HL-60 (cell line): ENCODE data around the gene ADD1.

ENCODE experiments used
- DNase-seq, 2 experiments: peaks; one replicate each; pipeline ENCODE4 v3.0.0-alpha.2; 2010 to 2020; ENCODE audit warnings: low read depth in 1 of 2, low spot score in 1 of 2
- H3K27ac ChIP-seq: fragments of 250-450 bp; sonication (Bioruptor Pico); replicated peaks from 2 replicates; pipeline ENCODE4 v1.5.1; 2020; ENCODE audit warnings: mild to moderate bottlenecking, moderate library complexity
- H3K27me3 ChIP-seq: fragments of 250-450 bp; sonication (Bioruptor Pico); 2 replicates; pipeline ENCODE4 v1.5.1; 2021; ENCODE audit warnings: mild to moderate bottlenecking, moderate library complexity; ENCODE audit not compliant: insufficient read depth, poor library complexity, severe bottlenecking
- H3K4me3 ChIP-seq: replicated peaks from 2 replicates; pipeline ENCODE4 v1.5.1; 2011; ENCODE audit warnings: mild to moderate bottlenecking, control low read depth, low read length; ENCODE audit not compliant: insufficient read depth
- CTCF ChIP-seq: IDR thresholded peaks from one replicate; pipeline ENCODE4 v1.5.1; 2011; ENCODE audit warnings: low read length, control low read depth, inconsistent platforms; ENCODE audit not compliant: insufficient read depth
- GABPA ChIP-seq: IDR thresholded peaks from 2 replicates; pipeline ENCODE4 v1.6.1; 2012; ENCODE audit warnings: low read depth
- POLR2AphosphoS5 ChIP-seq: IDR thresholded peaks from 2 replicates; pipeline ENCODE4 v1.6.1; 2012; ENCODE audit warnings: low read depth
- SPI1 ChIP-seq: IDR thresholded peaks from 2 replicates; pipeline ENCODE4 v1.6.1; 2012; ENCODE audit warnings: low read depth, mild to moderate bottlenecking, borderline replicate concordance
- TF ChIP-seq, protein P1 (sequence below): IDR thresholded peaks from 2 replicates; pipeline ENCODE4 v1.6.1; 2012; ENCODE audit warnings: low read depth; ENCODE audit not compliant: insufficient replicate concordance

ADD1 gene

DNA sequence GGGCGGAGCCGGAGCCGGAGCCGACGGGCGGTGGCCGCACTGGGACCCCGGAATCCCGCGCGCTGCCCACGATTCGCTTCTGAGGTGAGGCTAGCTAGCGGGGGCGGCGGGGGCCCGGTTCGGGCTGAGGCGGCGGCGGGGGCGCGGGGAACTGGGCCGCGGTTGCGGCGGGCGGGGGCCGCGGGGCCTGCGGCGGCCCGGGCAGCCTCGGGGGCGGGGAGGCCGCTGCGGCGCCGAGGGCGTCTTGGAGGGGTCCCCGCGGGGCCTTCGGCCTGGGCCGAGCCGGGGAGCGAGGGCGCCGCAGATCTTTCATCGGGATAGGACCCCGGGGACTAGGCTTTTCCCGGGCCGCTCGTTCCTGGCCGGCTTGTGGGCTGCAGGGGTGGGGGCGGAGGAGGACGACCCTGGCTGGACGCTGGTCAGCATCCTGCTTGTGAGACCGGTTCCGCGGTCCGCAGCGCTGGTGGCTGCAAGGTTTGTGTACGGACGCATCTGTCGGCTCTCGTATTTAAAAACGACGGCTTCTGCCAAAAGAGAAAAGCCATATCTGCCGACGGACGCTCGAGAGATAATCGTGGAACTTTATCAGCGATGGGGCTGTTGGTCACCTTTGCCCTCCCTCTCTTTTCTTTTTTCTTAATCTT is 419 bp downstream of the ADD1 start:
- no peak for DNase-seq
- TF ChIP-seq, protein P1, sequence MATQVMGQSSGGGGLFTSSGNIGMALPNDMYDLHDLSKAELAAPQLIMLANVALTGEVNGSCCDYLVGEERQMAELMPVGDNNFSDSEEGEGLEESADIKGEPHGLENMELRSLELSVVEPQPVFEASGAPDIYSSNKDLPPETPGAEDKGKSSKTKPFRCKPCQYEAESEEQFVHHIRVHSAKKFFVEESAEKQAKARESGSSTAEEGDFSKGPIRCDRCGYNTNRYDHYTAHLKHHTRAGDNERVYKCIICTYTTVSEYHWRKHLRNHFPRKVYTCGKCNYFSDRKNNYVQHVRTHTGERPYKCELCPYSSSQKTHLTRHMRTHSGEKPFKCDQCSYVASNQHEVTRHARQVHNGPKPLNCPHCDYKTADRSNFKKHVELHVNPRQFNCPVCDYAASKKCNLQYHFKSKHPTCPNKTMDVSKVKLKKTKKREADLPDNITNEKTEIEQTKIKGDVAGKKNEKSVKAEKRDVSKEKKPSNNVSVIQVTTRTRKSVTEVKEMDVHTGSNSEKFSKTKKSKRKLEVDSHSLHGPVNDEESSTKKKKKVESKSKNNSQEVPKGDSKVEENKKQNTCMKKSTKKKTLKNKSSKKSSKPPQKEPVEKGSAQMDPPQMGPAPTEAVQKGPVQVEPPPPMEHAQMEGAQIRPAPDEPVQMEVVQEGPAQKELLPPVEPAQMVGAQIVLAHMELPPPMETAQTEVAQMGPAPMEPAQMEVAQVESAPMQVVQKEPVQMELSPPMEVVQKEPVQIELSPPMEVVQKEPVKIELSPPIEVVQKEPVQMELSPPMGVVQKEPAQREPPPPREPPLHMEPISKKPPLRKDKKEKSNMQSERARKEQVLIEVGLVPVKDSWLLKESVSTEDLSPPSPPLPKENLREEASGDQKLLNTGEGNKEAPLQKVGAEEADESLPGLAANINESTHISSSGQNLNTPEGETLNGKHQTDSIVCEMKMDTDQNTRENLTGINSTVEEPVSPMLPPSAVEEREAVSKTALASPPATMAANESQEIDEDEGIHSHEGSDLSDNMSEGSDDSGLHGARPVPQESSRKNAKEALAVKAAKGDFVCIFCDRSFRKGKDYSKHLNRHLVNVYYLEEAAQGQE = no peak
- TF ChIP-seq CTCF (no peak), POLR2AphosphoS5 (no peak), GABPA (no peak), SPI1 (no peak)
- Histone ChIP-seq H3K27ac (peak overlapping the region; percentile 68), H3K27me3 (no peaks in the 10 kb centered on the region), H3K4me3 (peak overlapping the region; percentile 87)

DNA sequence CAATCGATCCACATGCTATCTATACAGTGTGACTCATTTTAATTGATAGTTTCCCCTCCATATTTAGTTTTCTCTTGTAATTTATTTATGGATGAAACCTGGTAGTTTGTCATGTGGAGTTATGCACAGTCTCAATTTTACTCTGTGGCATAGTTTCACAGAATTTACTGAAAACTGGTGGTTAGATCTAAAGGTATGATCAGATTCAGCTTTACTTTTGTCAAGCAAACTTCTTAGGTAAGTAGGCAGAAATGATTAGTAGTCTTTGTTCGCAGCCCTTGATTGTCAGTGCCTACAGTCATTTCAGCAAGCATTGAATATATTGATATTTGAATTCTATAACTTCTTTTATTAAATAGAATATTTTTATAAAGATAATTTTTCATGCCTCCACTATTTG is 2.5 kb downstream of the ADD1 start:
- no peak overlapping the region for H3K4me3 ChIP-seq
- H3K27me3 ChIP-seq = no peaks in the 10 kb centered on the region
- no peak for DNase-seq
- no peak overlapping the region for H3K27ac ChIP-seq
- TF ChIP-seq GABPA = no peak
- TF ChIP-seq SPI1 = no peak
- TF ChIP-seq POLR2AphosphoS5 = no peak
- TF ChIP-seq, protein P1 = no peak
- no peak for TF ChIP-seq CTCF

DNA sequence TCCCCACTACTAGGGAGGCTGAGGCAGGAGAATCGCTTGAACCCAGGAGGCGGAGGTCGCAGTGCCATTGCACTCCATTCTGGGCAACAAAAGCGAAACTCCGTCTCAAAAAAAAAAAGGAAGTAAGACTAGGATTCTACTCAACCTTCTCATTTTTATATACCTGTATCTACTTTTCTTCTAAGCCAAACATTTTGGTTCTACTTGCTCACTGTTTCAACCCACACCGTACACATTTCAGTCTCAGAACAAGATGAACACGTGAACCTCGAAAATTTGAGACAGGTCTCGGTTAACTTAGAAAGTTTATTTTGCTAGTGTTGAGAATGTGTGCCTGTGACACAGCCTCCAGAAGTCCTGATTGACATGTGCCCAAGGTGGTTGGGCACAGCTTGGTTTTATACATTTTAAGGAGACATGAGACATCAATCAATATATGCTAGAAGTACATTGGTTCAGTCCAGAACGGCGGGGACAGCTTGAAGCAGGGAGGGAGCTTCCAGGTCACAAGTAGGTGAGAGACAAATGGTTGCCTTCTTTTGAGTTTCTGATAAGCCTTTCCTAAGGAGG is 3.7 kb downstream of the ADD1 start:
- H3K27ac ChIP-seq = no peak overlapping the region
- H3K4me3 ChIP-seq = no peak overlapping the region
- TF ChIP-seq GABPA = no peak
- TF ChIP-seq SPI1 = no peak
- TF ChIP-seq POLR2AphosphoS5 = no peak
- TF ChIP-seq, protein P1 = no peak
- TF ChIP-seq CTCF = no peak
- H3K27me3 ChIP-seq = no peaks in the 10 kb centered on the region
- no peak for DNase-seq
